ENCODE measurements around the gene CTIF.

GRCh38 chr18:48669180-48669675 is 130.4 kb downstream of the CTIF start:
- TF ChIP-seq CTCF (IDR thresholded peaks at IDR 0.05) (no peak), EP300 (IDR thresholded peaks at IDR 0.05; ENCODE audit: low read depth) (no peak), POLR2A (IDR thresholded peaks at IDR 0.05) (no peak)

Measured in transverse colon (tissue), 3 donors.